PC-9 (cell line): Measurements from ENCODE around the gene SLC12A6. TPM values are rescaled to one million over a fixed set of nuclear protein-coding genes. Genes with fewer than 3 reads are reported as not detected.
A peak's percentile ranks its signal among the peaks of the same experiment; 100 is the strongest.

Experiments
- BruUV-seq: library from RNA; stranded (reverse); fragments of 400-500 nt; replicated peaks from 2 replicates; lab custom pipeline; 2021; lab: Mats Ljungman, UMichigan
- CTCF ChIA-PET: fragments of 300-600 bp; sonication (Branson Sonifier 250); formaldehyde crosslinking; loops from one replicate; lab custom pipeline; 2022; ENCODE audit warnings: antibody characterized with exemption; lab: Charles Lee
- POLR2A ChIA-PET: fragments of 300-600 bp; sonication (Branson Sonifier 250); formaldehyde crosslinking; loops from one replicate; lab custom pipeline; 2022; ENCODE audit warnings: antibody characterized with exemption; ENCODE audit not compliant: unreplicated experiment; lab: Charles Lee
- DNase-seq, 2 experiments: peaks; one replicate each; pipeline versions ENCODE4 v3.0.0 to v3.0.0-alpha.2; 2015 to 2022; ENCODE audit warnings: mixed read lengths in 1 of 2
- H2AFZ ChIP-seq: fragments of 200-600 bp; sonication (generic); 2 replicates; pipeline ENCODE4 v1.8.1; 2017; ENCODE audit warnings: antibody characterized with exemption
- H3F3A ChIP-seq: fragments of 200-600 bp; sonication (generic); 2 replicates; pipeline ENCODE4 v1.8.1; 2017; ENCODE audit warnings: antibody characterized with exemption, mild to moderate bottlenecking, low read depth; ENCODE audit not compliant: insufficient read depth
- H3K27ac ChIP-seq: fragments of 200-600 bp; sonication (generic); 2 replicates; pipeline ENCODE4 v1.6.1; 2016; ENCODE audit warnings: mixed run types
- H3K27me3 ChIP-seq: fragments of 200-600 bp; sonication (generic); 2 replicates; pipeline ENCODE4 v1.6.1; 2016; ENCODE audit warnings: low read depth, mixed run types; ENCODE audit not compliant: insufficient read depth
- H3K36me3 ChIP-seq: fragments of 200-600 bp; sonication (generic); 2 replicates; pipeline ENCODE4 v1.6.1; 2016; ENCODE audit warnings: low read depth, mixed run types
- H3K4me1 ChIP-seq: fragments of 200-600 bp; sonication (generic); replicated peaks from 2 replicates; pipeline ENCODE4 v1.6.1; 2016; ENCODE audit warnings: mixed run types; ENCODE audit not compliant: insufficient read depth
- H3K4me2 ChIP-seq: fragments of 200-600 bp; sonication (generic); 2 replicates; pipeline ENCODE4 v1.6.1; 2017; ENCODE audit warnings: mixed run types
- H3K4me3 ChIP-seq: fragments of 200-600 bp; sonication (generic); 2 replicates; pipeline ENCODE4 v1.6.1; 2016; ENCODE audit warnings: mixed run types
- H3K79me2 ChIP-seq: fragments of 200-600 bp; sonication (generic); 2 replicates; pipeline ENCODE4 v1.6.1; 2017; ENCODE audit warnings: low read depth, mixed run types
- H3K9me2 ChIP-seq: fragments of 200-600 bp; sonication (generic); 2 replicates; pipeline ENCODE4 v1.8.1; 2017; ENCODE audit warnings: mild to moderate bottlenecking; ENCODE audit not compliant: insufficient read depth
- H3K9me3 ChIP-seq: fragments of 200-600 bp; sonication (generic); 2 replicates; pipeline ENCODE4 v1.8.1; 2016; ENCODE audit warnings: low read depth; ENCODE audit not compliant: insufficient read depth
- H4K20me1 ChIP-seq: fragments of 200-600 bp; sonication (generic); 2 replicates; pipeline ENCODE4 v1.8.1; 2017; ENCODE audit not compliant: insufficient read depth
- EZH2 ChIP-seq: fragments of 200-600 bp; sonication (generic); IDR thresholded peaks from 2 replicates; pipeline ENCODE4 v1.8.0; 2017; ENCODE audit warnings: antibody characterized with exemption, low read depth
- intact Hi-C: fragments of 100-400 bp; cut with micrococcal nuclease; formaldehyde crosslinking; loops from one replicate; pipeline ENCODE4 v1.10.0; 2022; ENCODE audit not compliant: unreplicated experiment
- total RNA-seq: library from RNA; stranded (reverse); gene quantifications from 2 replicates; pipeline ENCODE4 v1.2.3, GENCODE V29; 2021
- TF ChIP-seq, protein P1 (sequence below): fragments of 200-600 bp; sonication (generic); conservative IDR thresholded peaks from 2 replicates; pipeline ENCODE4 v1.6.1; 2017; ENCODE audit warnings: mixed run types, antibody characterized with exemption, mild to moderate bottlenecking, moderate library complexity

Gene SLC12A6
- total RNA-seq, 1 experiment from 2014 or later, result 27.5 TPM

DNA sequence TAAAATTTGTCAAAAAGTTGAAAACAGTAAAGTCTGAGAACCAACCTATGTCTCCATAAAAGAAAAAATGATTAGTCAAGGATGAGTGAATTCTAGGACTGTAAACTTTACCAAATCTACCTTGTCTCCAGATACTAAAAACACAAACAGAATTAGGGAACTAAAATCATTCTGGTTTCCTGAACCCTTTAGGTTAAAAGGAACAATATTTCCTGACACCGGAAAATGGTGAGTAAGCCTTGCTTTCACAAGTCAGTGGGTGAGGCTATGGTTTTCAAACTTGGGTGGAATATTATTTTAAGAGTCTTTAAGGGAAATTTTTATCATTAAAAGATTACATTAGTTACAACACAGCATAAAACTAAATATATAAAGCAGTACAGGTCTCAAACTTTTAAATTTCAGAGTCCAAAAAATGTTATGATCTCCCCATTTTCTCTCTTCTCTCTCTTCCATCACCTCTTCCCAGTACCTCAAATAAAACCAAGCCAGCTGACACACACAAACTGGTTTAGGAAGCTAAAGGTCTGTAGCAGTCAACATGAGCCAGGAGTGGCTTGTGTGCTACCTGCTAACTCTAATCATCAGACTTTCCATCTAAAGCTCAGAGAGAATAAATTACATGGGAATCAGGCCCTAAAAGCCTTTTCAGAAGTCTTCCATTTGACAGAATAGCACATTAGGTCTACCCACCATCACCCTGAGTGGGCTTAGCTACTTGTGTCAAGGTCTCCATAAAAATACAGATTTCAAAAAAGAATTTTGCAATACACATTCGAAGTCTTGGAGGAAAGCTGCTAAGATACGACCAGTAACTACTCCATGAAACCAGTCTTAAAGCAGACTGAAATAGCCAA, 2.2 kb downstream of the SLC12A6 start:
- peaks cover 34% of the 10 kb centered on the region for H3F3A ChIP-seq
- BruUV-seq, result no TSS peak
- H3K27ac ChIP-seq, result peak overlapping the region; percentile 89
- peak overlapping the region; percentile 86; the same call in 1 of the 2 replicates for H3K4me3 ChIP-seq
- TF ChIP-seq, protein P1, sequence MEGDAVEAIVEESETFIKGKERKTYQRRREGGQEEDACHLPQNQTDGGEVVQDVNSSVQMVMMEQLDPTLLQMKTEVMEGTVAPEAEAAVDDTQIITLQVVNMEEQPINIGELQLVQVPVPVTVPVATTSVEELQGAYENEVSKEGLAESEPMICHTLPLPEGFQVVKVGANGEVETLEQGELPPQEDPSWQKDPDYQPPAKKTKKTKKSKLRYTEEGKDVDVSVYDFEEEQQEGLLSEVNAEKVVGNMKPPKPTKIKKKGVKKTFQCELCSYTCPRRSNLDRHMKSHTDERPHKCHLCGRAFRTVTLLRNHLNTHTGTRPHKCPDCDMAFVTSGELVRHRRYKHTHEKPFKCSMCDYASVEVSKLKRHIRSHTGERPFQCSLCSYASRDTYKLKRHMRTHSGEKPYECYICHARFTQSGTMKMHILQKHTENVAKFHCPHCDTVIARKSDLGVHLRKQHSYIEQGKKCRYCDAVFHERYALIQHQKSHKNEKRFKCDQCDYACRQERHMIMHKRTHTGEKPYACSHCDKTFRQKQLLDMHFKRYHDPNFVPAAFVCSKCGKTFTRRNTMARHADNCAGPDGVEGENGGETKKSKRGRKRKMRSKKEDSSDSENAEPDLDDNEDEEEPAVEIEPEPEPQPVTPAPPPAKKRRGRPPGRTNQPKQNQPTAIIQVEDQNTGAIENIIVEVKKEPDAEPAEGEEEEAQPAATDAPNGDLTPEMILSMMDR, result no peak
- TF ChIP-seq EZH2, result no peak
- H2AFZ ChIP-seq, result no peak overlapping the region
- no peak for DNase-seq
- H3K27me3 ChIP-seq, result no peaks in the 10 kb centered on the region
- no peaks in the 10 kb centered on the region for H3K9me3 ChIP-seq
- peaks cover 30% of the 10 kb centered on the region for H3K4me1 ChIP-seq
- H3K36me3 ChIP-seq, result peaks cover 5% of the 10 kb centered on the region; the same call in 1 of the 2 replicates
- H3K9me2 ChIP-seq, result no peaks in the 10 kb centered on the region
- H3K79me2 ChIP-seq, result 0 out of 2 replicates have a peak, but pooled peaks cover 4% of the 10 kb centered on the region
- H3K4me2 ChIP-seq, result peak overlapping the region; percentile 93
- no peaks in the 10 kb centered on the region for H4K20me1 ChIP-seq
- intact Hi-C loops, result loop anchor here (2.0 to 10.0 kb wide), 2 partner anchors 17 to 231 kb away; partner anchors contain the start of genes EMC7 and PGBD4
- ChIA-PET CTCF (interaction anchor here (0.6 to 0.7 kb wide), 2 partner anchors 15 to 231 kb away, joined by 3 read pairs; no protein-coding TSS in a partner anchor), POLR2A (no interaction called here)

- ChIA-PET CTCF (no interaction called here), POLR2A (no interaction called here)
- Histone ChIP-seq H3K79me2 (0 out of 2 replicates have a peak, but pooled peaks cover 4% of the 10 kb centered on the region), H3K4me1 (peaks cover 30% of the 10 kb centered on the region), H3F3A (peaks cover 31% of the 10 kb centered on the region), H3K4me3 (peak overlapping the region; percentile 86; the same call in 1 of the 2 replicates), H4K20me1 (no peaks in the 10 kb centered on the region), H3K9me2 (no peaks in the 10 kb centered on the region), H3K27ac (peak overlapping the region; percentile 89), H3K36me3 (no peaks in the 10 kb centered on the region), H3K9me3 (no peaks in the 10 kb centered on the region), H2AFZ (no peak overlapping the region), H3K27me3 (no peaks in the 10 kb centered on the region), H3K4me2 (peak overlapping the region; percentile 93)
- intact Hi-C loops, result loop anchor here (2.0 to 10.0 kb wide), 2 partner anchors 16 to 230 kb away; partner anchors contain the start of genes EMC7 and PGBD4
- no peak for TF ChIP-seq EZH2
- TF ChIP-seq, protein P1, result no peak
- DNase-seq, result peak in 1 of 2 experiments; percentile 69
- BruUV-seq, result no TSS peak
Measured at GRCh38 chr15:34334672-34335071, 2.9 kb downstream of the SLC12A6 start.

DNA sequence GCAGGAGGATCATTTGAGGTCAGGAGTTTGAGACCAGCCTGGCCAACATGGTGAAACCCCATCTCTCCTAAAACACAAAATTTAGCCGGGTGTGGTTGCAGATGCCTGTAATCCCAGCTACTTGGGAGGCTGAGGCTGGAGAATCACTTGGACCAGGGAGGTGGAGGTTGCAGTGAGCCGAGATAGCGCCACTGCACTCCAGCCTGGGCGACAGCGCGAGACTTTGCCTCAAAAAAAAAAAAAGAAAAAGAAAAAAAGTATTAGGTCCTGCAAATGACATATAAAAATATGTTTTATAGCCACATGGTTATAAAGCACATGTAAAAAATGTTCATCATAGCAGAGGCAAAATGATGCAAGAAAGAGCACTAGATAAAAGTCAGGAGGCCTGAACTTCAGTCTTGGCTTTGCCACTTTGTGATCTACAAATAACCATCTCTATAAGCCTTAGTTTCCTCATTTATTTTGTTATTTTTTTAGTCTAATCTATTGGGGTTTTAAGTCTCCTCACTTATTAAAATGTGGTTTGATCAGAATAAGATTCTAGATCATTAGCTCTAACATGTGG, 4.9 kb downstream of the SLC12A6 start:
- no peaks in the 10 kb centered on the region for H4K20me1 ChIP-seq
- intact Hi-C loops, result loop anchor here (10.0 kb wide), 1 partner anchor 228 kb away; the partner anchor contains the start of genes EMC7 and PGBD4

More for the DNA sequence above, 4.9 kb downstream of the SLC12A6 start:
- Histone ChIP-seq H3K27ac (no peak overlapping the region), H3K4me3 (no peak overlapping the region), H3K9me2 (no peaks in the 10 kb centered on the region), H3K79me2 (0 out of 2 replicates have a peak, but pooled peaks cover 4% of the 10 kb centered on the region), H3K27me3 (no peaks in the 10 kb centered on the region), H2AFZ (no peak overlapping the region), H3K4me2 (no peak overlapping the region), H3K9me3 (no peaks in the 10 kb centered on the region), H3K4me1 (peaks cover 30% of the 10 kb centered on the region), H3F3A (peaks cover 17% of the 10 kb centered on the region), H3K36me3 (no peaks in the 10 kb centered on the region)
- ChIA-PET CTCF (no interaction called here), POLR2A (no interaction called here)
- no peak for DNase-seq
- TF ChIP-seq, protein P1, result no peak
- TF ChIP-seq EZH2, result no peak
- no TSS peak for BruUV-seq
